ENCODE results near the gene HNRNPAB. TPM values are rescaled to one million over a fixed set of nuclear protein-coding genes. Genes with fewer than 3 reads are reported as not detected.
A peak's percentile ranks its signal among the peaks of the same experiment; 100 is the strongest.

HNRNPAB gene
- total and polyA plus RNA-seq, 10 donors: 55.9 to 144 (median 115) TPM

- TF ChIP-seq CTCF (IDR thresholded peaks at IDR 0.05 in 8 of 11, conservative IDR thresholded peaks at IDR 0.05 in 3 of 11) (peak in 2 of 11 experiments; percentile 12 to 18), POLR2A (IDR thresholded peaks at IDR 0.05) (no peak), POLR2AphosphoS5 (IDR thresholded peaks at IDR 0.05) (peak; percentile 79 to 91 (median 84))
- intact Hi-C loops (cut with DNase I; ENCODE audit: low total_unique reads): no loop called here
- peaks cover 0 to 41% (median 31%) of the 10 kb centered on the region in 6 donors for H3K36me3 ChIP-seq
- peak within 1 kb of the TSS; percentile 97 to 99 (median 99) for H3K27ac ChIP-seq
- DNase-seq: peak; percentile 95
- peak within 1 kb of the TSS; percentile 79 to 89 (median 86) for H3K4me3 ChIP-seq
- H3K9me3 ChIP-seq: no peaks in the 10 kb centered on the region
- peaks cover 24 to 92% (median 70%) of the 10 kb centered on the region in 6 donors for H3K4me1 ChIP-seq
- H3K27me3 ChIP-seq (replicated peaks in 1 of 7): no peaks in the 10 kb centered on the region
- 0 to 2% (median 1%) methylated on average over 19 to 102 of the region's 102 CpGs for WGBS, 5 donors
Observed at GRCh38 chr5:178232124-178232919, 28.0 kb downstream of the HNRNPAB start, which contains the start of gene PHYKPL. Gene PHYKPL, minus strand, starts transcription at chr5:178232802. Its CDS starts 252 bp downstream, at chr5:178232550.

GRCh38 chr5:178232920-178233429 lies 28.6 kb downstream of the HNRNPAB start:
- peaks cover 0 to 35% (median 24%) of the 10 kb centered on the region in 6 donors for H3K36me3 ChIP-seq
- H3K4me1 ChIP-seq: peaks cover 26 to 92% (median 77%) of the 10 kb centered on the region in 6 donors
- TF ChIP-seq POLR2A (IDR thresholded peaks at IDR 0.05) (no peak), CTCF (IDR thresholded peaks at IDR 0.05 in 8 of 11, conservative IDR thresholded peaks at IDR 0.05 in 3 of 11) (no peak), POLR2AphosphoS5 (IDR thresholded peaks at IDR 0.05) (no peak)
- no peaks in the 10 kb centered on the region for H3K9me3 ChIP-seq
- H3K27ac ChIP-seq: peak overlapping the region; percentile 97 to 99 (median 99)
- H3K4me3 ChIP-seq: peak overlapping the region; percentile 79 to 89 (median 86)
- no peak for DNase-seq
- no peaks in the 10 kb centered on the region for H3K27me3 ChIP-seq (replicated peaks in 1 of 7)
- intact Hi-C loops (cut with DNase I; ENCODE audit: low total_unique reads): no loop called here
- WGBS, 5 donors: 57 to 95% (median 65%) methylated on average over 7 to 11 of the region's 11 CpGs

- TF ChIP-seq CTCF (IDR thresholded peaks at IDR 0.05 in 8 of 11, conservative IDR thresholded peaks at IDR 0.05 in 3 of 11): no peak
- TF ChIP-seq POLR2A (IDR thresholded peaks at IDR 0.05): no peak
- no peak for TF ChIP-seq POLR2AphosphoS5 (IDR thresholded peaks at IDR 0.05)
- H3K27ac ChIP-seq: peak overlapping the region in 3 of 8 donors; percentile 16 to 48 (median 43)
- H3K36me3 ChIP-seq: peaks cover 0 to 22% (median 12%) of the 10 kb centered on the region in 6 donors
- peaks cover 34 to 92% (median 88%) of the 10 kb centered on the region in 6 donors for H3K4me1 ChIP-seq
- no peaks in the 10 kb centered on the region for H3K9me3 ChIP-seq
- H3K27me3 ChIP-seq (replicated peaks in 1 of 7): no peaks in the 10 kb centered on the region
- 79 to 91% (median 82%) methylated on average over 7 of the region's 7 CpGs for WGBS, 5 donors
- H3K4me3 ChIP-seq: no peak overlapping the region
- intact Hi-C loops (cut with DNase I; ENCODE audit: low total_unique reads): no loop called here
- DNase-seq: no peak
Observed at GRCh38 chr5:178234121-178234749, 29.9 kb downstream of the HNRNPAB start.
